MM.1S (cell line): ENCODE data around the gene STAG3.

Experiments
- DNase-seq: peaks from one replicate; pipeline ENCODE4 v3.0.0-alpha.2; 2015
- H2AFZ ChIP-seq: fragments of 300-600 bp; sonication (generic); 2 replicates; pipeline ENCODE4 v1.6.0; 2016; ENCODE audit warnings: antibody characterized with exemption, low read length
- H3F3A ChIP-seq: fragments of 300-600 bp; sonication (generic); 2 replicates; pipeline ENCODE4 v1.6.1; 2016; ENCODE audit warnings: mild to moderate bottlenecking, antibody characterized with exemption, low read length, moderate library complexity, mixed read lengths; ENCODE audit not compliant: insufficient read depth
- H3K27ac ChIP-seq: fragments of 300-600 bp; sonication (generic); 2 replicates; pipeline ENCODE4 v1.5.1; 2016; ENCODE audit warnings: mild to moderate bottlenecking, low read length
- H3K27me3 ChIP-seq: fragments of 300-600 bp; sonication (generic); replicated peaks from 2 replicates; pipeline ENCODE4 v1.6.0; 2016; ENCODE audit warnings: low read length; ENCODE audit not compliant: insufficient read depth
- H3K36me3 ChIP-seq: fragments of 300-600 bp; sonication (generic); replicated peaks from 2 replicates; pipeline ENCODE4 v1.6.1; 2016; ENCODE audit warnings: mild to moderate bottlenecking, low read length, mixed read lengths; ENCODE audit not compliant: insufficient read depth
- H3K4me1 ChIP-seq: fragments of 300-600 bp; sonication (generic); 2 replicates; pipeline ENCODE4 v1.6.1; 2016; ENCODE audit warnings: low read length, mixed read lengths
- H3K4me2 ChIP-seq: fragments of 300-600 bp; sonication (generic); 2 replicates; pipeline ENCODE4 v1.6.0; 2016; ENCODE audit warnings: low read depth, low read length
- H3K4me3 ChIP-seq: fragments of 300-600 bp; sonication (generic); 2 replicates; pipeline ENCODE4 v1.5.1; 2016; ENCODE audit warnings: low read length, mixed read lengths
- H3K79me2 ChIP-seq: fragments of 300-600 bp; sonication (generic); 2 replicates; pipeline ENCODE4 v1.6.1; 2016; ENCODE audit warnings: mixed run types, low read length, mixed read lengths
- H3K9ac ChIP-seq: fragments of 300-600 bp; sonication (generic); 2 replicates; pipeline ENCODE4 v1.6.1; 2016; ENCODE audit warnings: low read length, mixed read lengths
- H3K9me2 ChIP-seq: fragments of 300-600 bp; sonication (generic); replicated peaks from 2 replicates; pipeline ENCODE4 v1.6.1; 2016; ENCODE audit warnings: mild to moderate bottlenecking, low read length, mixed read lengths; ENCODE audit not compliant: insufficient read depth
- H3K9me3 ChIP-seq: fragments of 300-600 bp; sonication (generic); replicated peaks from 2 replicates; pipeline ENCODE4 v1.6.1; 2016; ENCODE audit warnings: mild to moderate bottlenecking, low read length, mixed read lengths; ENCODE audit not compliant: insufficient read depth
- H4K20me1 ChIP-seq: fragments of 300-600 bp; sonication (generic); 2 replicates; pipeline ENCODE4 v1.6.1; 2016; ENCODE audit warnings: mild to moderate bottlenecking, low read length, moderate library complexity, mixed read lengths; ENCODE audit not compliant: insufficient read depth
- EZH2 ChIP-seq: fragments of 300-600 bp; sonication (generic); optimal IDR thresholded peaks from 2 replicates; pipeline ENCODE3; 2017; ENCODE audit warnings: low read depth, mild to moderate bottlenecking, antibody characterized with exemption, low read length, mixed read lengths
- EZH2phosphoT487 ChIP-seq: fragments of 300-600 bp; sonication (generic); IDR thresholded peaks from 2 replicates; pipeline ENCODE4 v1.6.1; 2018; ENCODE audit warnings: antibody characterized with exemption, low read length
- TF ChIP-seq, protein P1 (sequence below): fragments of 300-600 bp; sonication (generic); IDR thresholded peaks from 2 replicates; pipeline ENCODE4 v1.5.1; 2016; ENCODE audit warnings: antibody characterized with exemption, low read length, mixed read lengths

STAG3 gene

DNA sequence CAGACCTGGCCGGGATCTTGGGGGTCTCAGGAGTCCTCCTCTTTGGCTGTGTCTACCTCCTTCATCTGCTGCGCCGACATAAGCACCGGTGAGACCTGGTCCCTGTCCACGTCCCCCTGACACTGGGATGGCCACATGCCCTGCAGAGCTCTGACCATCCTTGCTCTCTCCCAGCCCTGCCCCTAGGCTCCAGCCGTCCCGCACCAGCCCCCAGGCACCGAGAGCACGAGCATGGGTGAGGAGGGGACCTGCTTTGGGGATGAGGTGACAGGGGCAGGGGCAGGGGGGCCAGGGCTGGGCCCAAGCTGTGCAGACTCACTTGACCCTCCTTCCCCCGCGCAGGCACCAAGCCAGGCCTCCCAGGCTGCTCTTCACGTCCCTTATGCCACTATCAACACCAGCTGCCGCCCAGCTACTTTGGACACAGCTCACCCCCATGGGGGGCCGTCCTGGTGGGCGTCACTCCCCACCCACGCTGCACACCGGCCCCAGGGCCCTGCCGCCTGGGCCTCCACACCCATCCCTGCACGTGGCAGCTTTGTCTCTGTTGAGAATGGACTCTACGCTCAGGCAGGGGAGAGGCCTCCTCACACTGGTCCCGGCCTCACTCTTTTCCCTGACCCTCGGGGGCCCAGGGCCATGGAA lies 43.0 kb downstream of the STAG3 start:
- Histone ChIP-seq H3K36me3 (no peaks in the 10 kb centered on the region), H3K9me2 (no peaks in the 10 kb centered on the region), H3K27me3 (no peaks in the 10 kb centered on the region), H3K9me3 (no peaks in the 10 kb centered on the region), H4K20me1 (no peaks in the 10 kb centered on the region), H3K27ac (peak overlapping the region; percentile 97), H3K4me2 (peak overlapping the region; percentile 84), H3K4me1 (peaks cover 41% of the 10 kb centered on the region), H3K79me2 (peaks cover 35% of the 10 kb centered on the region), H3K9ac (peak overlapping the region; percentile 89), H2AFZ (no peak overlapping the region), H3K4me3 (peak overlapping the region; percentile 57; the same call in 1 of the 2 replicates), H3F3A (peaks cover 14% of the 10 kb centered on the region)
- no peak for DNase-seq
- no peak for TF ChIP-seq EZH2phosphoT487
- TF ChIP-seq, protein P1, sequence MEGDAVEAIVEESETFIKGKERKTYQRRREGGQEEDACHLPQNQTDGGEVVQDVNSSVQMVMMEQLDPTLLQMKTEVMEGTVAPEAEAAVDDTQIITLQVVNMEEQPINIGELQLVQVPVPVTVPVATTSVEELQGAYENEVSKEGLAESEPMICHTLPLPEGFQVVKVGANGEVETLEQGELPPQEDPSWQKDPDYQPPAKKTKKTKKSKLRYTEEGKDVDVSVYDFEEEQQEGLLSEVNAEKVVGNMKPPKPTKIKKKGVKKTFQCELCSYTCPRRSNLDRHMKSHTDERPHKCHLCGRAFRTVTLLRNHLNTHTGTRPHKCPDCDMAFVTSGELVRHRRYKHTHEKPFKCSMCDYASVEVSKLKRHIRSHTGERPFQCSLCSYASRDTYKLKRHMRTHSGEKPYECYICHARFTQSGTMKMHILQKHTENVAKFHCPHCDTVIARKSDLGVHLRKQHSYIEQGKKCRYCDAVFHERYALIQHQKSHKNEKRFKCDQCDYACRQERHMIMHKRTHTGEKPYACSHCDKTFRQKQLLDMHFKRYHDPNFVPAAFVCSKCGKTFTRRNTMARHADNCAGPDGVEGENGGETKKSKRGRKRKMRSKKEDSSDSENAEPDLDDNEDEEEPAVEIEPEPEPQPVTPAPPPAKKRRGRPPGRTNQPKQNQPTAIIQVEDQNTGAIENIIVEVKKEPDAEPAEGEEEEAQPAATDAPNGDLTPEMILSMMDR, result no peak
- TF ChIP-seq EZH2, result no peak

DNA sequence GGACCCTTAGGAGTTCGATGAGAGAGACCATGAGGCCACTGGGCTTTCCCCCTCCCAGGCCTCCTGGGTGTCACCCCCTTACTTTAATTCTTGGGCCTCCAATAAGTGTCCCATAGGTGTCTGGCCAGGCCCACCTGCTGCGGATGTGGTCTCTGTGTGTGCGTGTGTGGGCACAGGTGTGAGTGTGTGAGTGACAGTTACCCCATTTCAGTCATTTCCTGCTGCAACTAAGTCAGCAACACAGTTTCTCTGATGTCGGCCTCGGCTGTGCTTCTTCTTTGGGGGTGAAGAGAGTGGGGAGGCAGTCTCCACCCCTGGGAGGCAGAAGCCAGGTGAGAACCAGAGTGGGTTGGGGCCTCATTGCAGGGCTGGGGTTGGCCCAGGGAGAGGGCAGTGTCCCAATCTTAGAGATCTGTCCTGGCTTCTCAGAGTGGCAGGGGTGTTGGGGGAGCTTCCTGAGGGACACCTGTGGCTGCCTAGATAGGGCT lies 43.6 kb downstream of the STAG3 start:
- Histone ChIP-seq H3K27me3 (no peaks in the 10 kb centered on the region), H3K27ac (peak overlapping the region; percentile 97), H3K79me2 (peaks cover 40% of the 10 kb centered on the region), H4K20me1 (no peaks in the 10 kb centered on the region), H2AFZ (no peak overlapping the region), H3K9ac (peak overlapping the region; percentile 89), H3K4me3 (peak overlapping the region; percentile 57), H3K4me2 (peak overlapping the region; percentile 84), H3K36me3 (no peaks in the 10 kb centered on the region), H3K4me1 (peaks cover 41% of the 10 kb centered on the region), H3K9me2 (no peaks in the 10 kb centered on the region), H3K9me3 (no peaks in the 10 kb centered on the region), H3F3A (peaks cover 14% of the 10 kb centered on the region)
- DNase-seq, result peak; percentile 94
- TF ChIP-seq, protein P1, result no peak
- TF ChIP-seq EZH2 (no peak), EZH2phosphoT487 (no peak)

DNA sequence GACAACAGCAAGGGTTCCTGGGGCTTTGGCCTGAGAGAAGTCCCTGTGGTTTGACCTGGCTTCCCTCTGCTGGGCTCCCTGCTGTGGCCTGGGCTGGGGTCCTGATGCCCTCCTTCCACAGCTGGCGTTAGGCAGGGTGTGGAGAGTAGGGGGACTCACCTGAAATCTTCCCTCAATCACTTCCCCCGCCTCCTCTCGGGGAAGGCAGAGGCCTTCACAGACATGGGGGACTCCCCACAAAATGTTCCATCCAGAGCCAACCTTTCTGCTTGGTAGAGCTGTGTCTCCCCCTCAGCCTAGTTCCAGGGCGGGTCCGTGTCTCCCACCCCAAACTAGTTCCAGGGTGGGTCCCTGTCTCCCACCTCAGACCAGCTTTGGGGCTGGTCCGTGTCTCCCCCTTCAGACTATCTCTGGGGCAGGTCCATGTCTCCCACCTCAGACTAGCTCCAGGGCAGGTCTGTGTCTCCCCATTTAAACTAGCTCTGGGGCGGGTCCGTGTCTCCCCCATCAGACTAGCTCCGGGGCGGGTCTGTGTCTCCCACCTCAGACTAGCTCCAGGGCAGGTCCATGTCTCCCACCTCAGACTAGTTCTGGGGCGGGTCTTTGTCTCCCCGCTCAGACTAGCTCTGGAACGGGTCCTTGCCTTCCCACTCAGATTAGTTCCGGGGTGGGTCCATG lies 44.2 kb downstream of the STAG3 start:
- Histone ChIP-seq H3K79me2 (peaks cover 40% of the 10 kb centered on the region), H3K4me1 (peaks cover 41% of the 10 kb centered on the region)
- TF ChIP-seq, protein P1, result no peak
- no peak for TF ChIP-seq EZH2
- TF ChIP-seq EZH2phosphoT487, result no peak

More for the DNA sequence above, 44.2 kb downstream of the STAG3 start:
- H3K4me3 ChIP-seq, result peak overlapping the region; percentile 54
- no peaks in the 10 kb centered on the region for H4K20me1 ChIP-seq
- H3K27me3 ChIP-seq, result no peaks in the 10 kb centered on the region
- peak overlapping the region; percentile 89 for H3K9ac ChIP-seq
- DNase-seq, result no peak
- no peaks in the 10 kb centered on the region for H3K9me3 ChIP-seq
- H3F3A ChIP-seq, result peaks cover 14% of the 10 kb centered on the region
- H3K4me2 ChIP-seq, result peak overlapping the region; percentile 84
- H2AFZ ChIP-seq, result no peak overlapping the region
- peak overlapping the region; percentile 97 for H3K27ac ChIP-seq
- H3K36me3 ChIP-seq, result no peaks in the 10 kb centered on the region
- no peaks in the 10 kb centered on the region for H3K9me2 ChIP-seq
